Sigmoid colon (tissue), 7 donors: ENCODE data around the gene TMPRSS5. TPM values are rescaled to one million over a fixed set of nuclear protein-coding genes. Genes with fewer than 3 reads are reported as not detected.
"Not testable (repeated sequence)": the region's sequence is repeated elsewhere in the genome, so short reads cannot be mapped to it uniquely, and the experiment has no call there.

Experiments
- DNase-seq: peaks from one replicate; pipeline ENCODE4 v3.0.0-alpha.2; 2019
- H3K27ac ChIP-seq, 4 donors: fragments of 200-600 bp; sonication (generic); one replicate each; pipeline ENCODE4 v1.5.1; 2016 to 2019; ENCODE audit warnings: mild to moderate bottlenecking in 1 of 4
- H3K27me3 ChIP-seq, 3 donors: fragments of 200-600 bp; sonication (generic); one replicate each; pipeline ENCODE4 v1.5.1; 2019; ENCODE audit warnings: mild to moderate bottlenecking in 1 of 3
- H3K36me3 ChIP-seq, 4 donors: fragments of 200-600 bp; sonication (generic); one replicate each; pipeline ENCODE4 v1.5.1; 2016 to 2019
- H3K4me1 ChIP-seq, 4 donors: fragments of 200-600 bp; sonication (generic); one replicate each; pipeline ENCODE4 v1.5.1; 2017 to 2019
- H3K4me3 ChIP-seq, 4 donors: fragments of 200-600 bp; sonication (generic); one replicate each; pipeline ENCODE4 v1.5.1; 2017 to 2019; ENCODE audit warnings: mild to moderate bottlenecking in 2 of 4, moderate library complexity in 1 of 4
- H3K9me3 ChIP-seq, 4 donors: fragments of 200-600 bp in 3 of 4; sonication (generic) in 3 of 4; one replicate each; pipeline versions ENCODE4 v1.5.1 to v1.6.1; 2013 to 2019
- EP300 ChIP-seq, 4 donors: sonication (generic); formaldehyde crosslinking; IDR thresholded peaks; one replicate each; pipeline ENCODE4 v1.6.1; 2017; ENCODE audit warnings: antibody characterized with exemption in 4 of 4
- POLR2A ChIP-seq, 2 donors: fragments of 450-650 bp; IDR thresholded peaks; one replicate each; pipeline ENCODE4 v1.6.1; 2016; ENCODE audit warnings: antibody characterized with exemption in 2 of 2, mild to moderate bottlenecking in 2 of 2, moderate library complexity in 2 of 2
- POLR2AphosphoS5 ChIP-seq, 4 donors: sonication (generic); formaldehyde crosslinking; IDR thresholded peaks; one replicate each; pipeline ENCODE4 v1.6.1; 2017; ENCODE audit warnings: antibody characterized with exemption in 4 of 4
- WGBS, 2 donors: extraction: QIAGEN DNeasy Blood & Tissue Kit; methylation state at CpG; one replicate each; pipeline ENCODE4 v1.1.7; 2013; 5-methylcytosine and 5-hydroxymethylcytosine counted together
- intact Hi-C: fragments of 100-400 bp; cut with DNase I; formaldehyde crosslinking; loops from one replicate; pipeline ENCODE4 v1.15.1; 2023
- polyA plus RNA-seq, 3 donors: library from polyadenylated mRNA; stranded (reverse); fragments of 200-250 nt; gene quantifications; one replicate each; pipeline ENCODE4 v1.2.3, GENCODE V29; 2013
- total RNA-seq, 4 donors: library from RNA; depleted of rRNA; stranded (reverse); fragments of >200 nt; gene quantifications; one replicate each; pipeline ENCODE4 v1.1.0, GENCODE V29; 2016
- TF ChIP-seq, protein P1 (sequence below), 4 experiments: fragments of 450-650 bp in 3 of 4; fragments of 200-600 bp in 1 of 4; IDR thresholded peaks; one replicate each; pipeline ENCODE4 v1.5.1; 2016 to 2019; ENCODE audit warnings: antibody characterized with exemption in 4 of 4, mild to moderate bottlenecking in 3 of 4, moderate library complexity in 2 of 4
- donor health status: healthy with polysubstance abuse.
- donor health status: Bipolar disorder and iron deficiency.
- donor health status: healthy.

TMPRSS5 gene
- total and polyA plus RNA-seq, 7 donors = 0.28 to 1.4 (median 0.54) TPM; not detected in 2

DNA sequence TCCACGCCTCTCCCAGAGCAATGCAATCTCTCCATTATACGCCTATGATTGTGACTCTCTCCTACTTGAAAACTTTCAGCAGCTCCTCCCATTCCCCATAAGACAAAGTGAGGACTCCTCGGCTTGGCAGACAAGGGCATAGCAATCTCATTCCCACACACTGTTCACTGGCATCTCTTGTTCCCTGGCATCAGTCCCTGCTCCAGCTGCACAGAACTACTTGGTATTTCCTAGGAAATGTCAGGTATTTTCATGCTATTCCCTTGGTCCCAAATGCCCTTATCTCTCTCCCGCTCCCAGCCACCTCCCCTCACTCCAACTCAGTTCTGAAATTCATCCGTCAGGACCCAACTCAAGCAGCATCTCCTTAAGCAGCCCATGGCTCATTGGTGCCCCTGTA is 28.4 kb downstream of the TMPRSS5 start:
- DNase-seq = no peak
- TF ChIP-seq EP300 (IDR thresholded peaks at IDR 0.05) = no peak
- WGBS, 2 donors = 82 to 93% methylated on average over 5 of the region's 5 CpGs
- intact Hi-C loops = no loop called here
- Histone ChIP-seq H3K27ac (no peak overlapping the region), H3K4me1 (peaks cover 0 to 17% (median 13%) of the 10 kb centered on the region in 4 donors), H3K36me3 (no peaks in the 10 kb centered on the region), H3K27me3 (no peaks in the 10 kb centered on the region), H3K9me3 (no peaks in the 10 kb centered on the region), H3K4me3 (no peak overlapping the region)

DNA sequence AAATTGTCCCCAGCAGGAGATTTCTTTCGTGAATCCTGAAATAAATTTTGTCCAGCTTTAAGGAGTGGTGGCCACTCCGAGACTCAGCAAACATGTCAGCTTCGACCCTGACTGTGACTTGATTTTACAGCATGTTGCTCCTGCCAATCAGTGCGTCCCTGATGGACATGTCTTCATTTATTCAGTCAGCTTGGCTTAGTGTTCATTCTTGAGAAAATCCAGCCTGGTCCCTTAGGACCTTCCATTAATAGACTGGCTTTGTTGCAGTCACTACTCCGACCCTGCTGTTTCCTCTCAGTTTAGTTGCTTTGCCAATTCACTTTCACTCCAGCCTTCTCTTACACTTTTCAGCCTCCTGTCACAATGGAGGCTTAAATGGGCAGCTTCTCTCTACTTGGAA is 30.5 kb downstream of the TMPRSS5 start:
- Histone ChIP-seq H3K4me3 (no peak overlapping the region), H3K9me3 (no peaks in the 10 kb centered on the region), H3K27me3 (no peaks in the 10 kb centered on the region), H3K36me3 (no peaks in the 10 kb centered on the region), H3K4me1 (no peaks in the 10 kb centered on the region), H3K27ac (no peak overlapping the region)
- 76 to 85% methylated on average over 5 of the region's 5 CpGs for WGBS, 2 donors
- intact Hi-C loops = no loop called here
- no peak for DNase-seq
- TF ChIP-seq, protein P1, sequence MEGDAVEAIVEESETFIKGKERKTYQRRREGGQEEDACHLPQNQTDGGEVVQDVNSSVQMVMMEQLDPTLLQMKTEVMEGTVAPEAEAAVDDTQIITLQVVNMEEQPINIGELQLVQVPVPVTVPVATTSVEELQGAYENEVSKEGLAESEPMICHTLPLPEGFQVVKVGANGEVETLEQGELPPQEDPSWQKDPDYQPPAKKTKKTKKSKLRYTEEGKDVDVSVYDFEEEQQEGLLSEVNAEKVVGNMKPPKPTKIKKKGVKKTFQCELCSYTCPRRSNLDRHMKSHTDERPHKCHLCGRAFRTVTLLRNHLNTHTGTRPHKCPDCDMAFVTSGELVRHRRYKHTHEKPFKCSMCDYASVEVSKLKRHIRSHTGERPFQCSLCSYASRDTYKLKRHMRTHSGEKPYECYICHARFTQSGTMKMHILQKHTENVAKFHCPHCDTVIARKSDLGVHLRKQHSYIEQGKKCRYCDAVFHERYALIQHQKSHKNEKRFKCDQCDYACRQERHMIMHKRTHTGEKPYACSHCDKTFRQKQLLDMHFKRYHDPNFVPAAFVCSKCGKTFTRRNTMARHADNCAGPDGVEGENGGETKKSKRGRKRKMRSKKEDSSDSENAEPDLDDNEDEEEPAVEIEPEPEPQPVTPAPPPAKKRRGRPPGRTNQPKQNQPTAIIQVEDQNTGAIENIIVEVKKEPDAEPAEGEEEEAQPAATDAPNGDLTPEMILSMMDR (IDR thresholded peaks at IDR 0.05) = no peak
- TF ChIP-seq EP300 (IDR thresholded peaks at IDR 0.05) (no peak), POLR2A (IDR thresholded peaks at IDR 0.05) (no peak), POLR2AphosphoS5 (IDR thresholded peaks at IDR 0.05) (no peak)

DNA sequence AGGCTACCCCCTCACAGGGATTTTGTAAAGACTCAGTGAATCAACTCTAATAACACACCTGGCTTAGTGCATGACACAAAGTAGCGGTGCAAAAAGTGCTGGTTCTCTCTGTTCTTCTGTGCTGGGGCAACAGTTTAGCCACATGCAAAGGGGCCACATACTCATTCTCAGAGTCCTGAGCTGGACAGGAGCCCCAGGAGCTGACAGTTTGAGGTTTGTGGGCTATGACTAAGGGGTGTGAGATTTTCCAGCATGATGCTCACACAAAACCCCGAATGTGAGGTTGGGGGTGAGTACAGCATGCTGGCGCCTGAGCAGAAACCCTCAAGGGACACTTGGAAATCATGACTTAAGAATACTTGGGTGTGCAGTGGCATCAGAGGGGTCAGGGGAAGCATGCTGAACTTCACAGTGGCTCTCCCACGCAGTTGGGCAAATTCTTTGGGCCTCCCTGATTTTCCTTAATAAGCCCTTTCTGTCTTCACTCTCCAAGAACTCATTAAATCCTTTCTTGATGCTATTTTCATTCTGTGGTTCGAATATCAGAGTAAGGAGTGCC is 31.0 kb downstream of the TMPRSS5 start:
- Histone ChIP-seq H3K27me3 (no peaks in the 10 kb centered on the region), H3K4me3 (no peak overlapping the region), H3K9me3 (no peaks in the 10 kb centered on the region), H3K27ac (no peak overlapping the region), H3K36me3 (no peaks in the 10 kb centered on the region), H3K4me1 (no peaks in the 10 kb centered on the region)
- intact Hi-C loops = no loop called here
- WGBS, 2 donors = 77 to 84% methylated on average over 5 of the region's 5 CpGs
- no peak for DNase-seq
- TF ChIP-seq POLR2A (IDR thresholded peaks at IDR 0.05) (no peak), POLR2AphosphoS5 (IDR thresholded peaks at IDR 0.05) (no peak), EP300 (IDR thresholded peaks at IDR 0.05) (no peak)
- TF ChIP-seq, protein P1 (IDR thresholded peaks at IDR 0.05) = no peak

DNA sequence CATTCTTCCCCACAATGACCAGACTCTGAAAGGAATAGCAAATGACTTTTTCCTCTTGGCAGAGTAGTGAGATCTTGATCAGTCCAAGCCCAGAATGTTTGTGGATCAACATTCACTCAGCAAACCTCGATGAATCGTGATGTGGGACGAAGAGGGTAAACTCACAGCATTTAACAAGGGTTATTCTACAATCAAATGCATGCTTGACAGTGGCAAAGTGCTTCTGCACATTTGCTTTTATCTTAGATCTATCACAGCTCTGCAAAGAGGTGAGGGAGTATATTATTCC is 31.8 kb downstream of the TMPRSS5 start:
- H3K4me1 ChIP-seq = no peaks in the 10 kb centered on the region
- H3K36me3 ChIP-seq = no peaks in the 10 kb centered on the region
- H3K9me3 ChIP-seq = no peaks in the 10 kb centered on the region
- WGBS, 2 donors = 62 to 76% methylated on average over 3 of the region's 3 CpGs
- no peaks in the 10 kb centered on the region for H3K27me3 ChIP-seq
- no peak overlapping the region for H3K4me3 ChIP-seq
- TF ChIP-seq, protein P1 (IDR thresholded peaks at IDR 0.05) = no peak
- TF ChIP-seq EP300 (IDR thresholded peaks at IDR 0.05) (no peak), POLR2AphosphoS5 (IDR thresholded peaks at IDR 0.05) (no peak), POLR2A (IDR thresholded peaks at IDR 0.05) (no peak)
- DNase-seq = no peak
- intact Hi-C loops = no loop called here
- no peak overlapping the region for H3K27ac ChIP-seq

DNA sequence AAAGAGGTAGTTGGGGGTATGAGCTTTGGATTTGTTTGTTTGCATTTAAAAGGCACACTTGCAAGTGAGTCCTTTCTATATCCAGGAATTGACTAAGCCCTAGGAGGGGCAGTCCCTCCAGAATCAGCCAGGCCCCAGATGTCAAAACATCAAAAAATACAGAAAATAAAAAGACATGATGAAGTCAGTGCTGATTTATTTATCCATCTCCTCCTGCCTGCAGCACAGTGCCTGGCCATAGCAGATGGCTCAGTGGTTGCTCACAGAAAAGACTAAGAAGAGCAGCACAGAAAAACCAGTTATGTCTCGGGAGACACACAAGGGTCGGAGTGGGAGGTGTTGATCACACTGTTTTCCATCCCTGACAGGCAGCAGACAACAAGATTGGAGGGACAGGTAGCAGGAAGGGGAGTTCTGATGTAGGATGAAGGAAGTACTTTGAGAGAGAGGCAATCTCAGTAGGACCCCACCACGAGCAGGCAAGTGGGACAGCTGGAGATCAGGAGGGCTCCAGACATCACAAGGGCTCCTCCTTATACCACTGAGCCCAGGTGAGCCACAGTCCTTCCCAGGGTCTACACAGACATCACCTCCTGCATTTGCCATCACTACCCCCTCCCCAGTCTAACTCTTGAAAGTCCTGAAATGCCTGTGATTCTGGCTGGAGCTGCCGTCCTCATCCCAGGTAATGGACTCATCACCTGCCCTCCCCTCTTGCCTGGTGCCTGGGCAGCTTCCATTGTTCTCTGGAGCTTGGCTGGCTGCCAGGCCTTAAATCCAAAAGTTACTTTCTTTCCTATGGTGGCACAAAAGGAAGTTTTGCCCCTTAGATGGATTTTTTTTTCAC is 32.3 kb downstream of the TMPRSS5 start:
- no peaks in the 10 kb centered on the region for H3K36me3 ChIP-seq
- TF ChIP-seq POLR2A (IDR thresholded peaks at IDR 0.05) (no peak), EP300 (IDR thresholded peaks at IDR 0.05) (no peak), POLR2AphosphoS5 (IDR thresholded peaks at IDR 0.05) (no peak)
- TF ChIP-seq, protein P1 (IDR thresholded peaks at IDR 0.05) = no peak
- no peaks in the 10 kb centered on the region for H3K27me3 ChIP-seq
- intact Hi-C loops = no loop called here
- H3K9me3 ChIP-seq = no peaks in the 10 kb centered on the region
- WGBS, 2 donors = 69 to 75% methylated on average over 4 of the region's 4 CpGs
- DNase-seq = no peak
- no peak overlapping the region for H3K27ac ChIP-seq
- H3K4me3 ChIP-seq = no peak overlapping the region
- peaks cover 0 to 4% (median 0%) of the 10 kb centered on the region in 4 donors for H3K4me1 ChIP-seq

DNA sequence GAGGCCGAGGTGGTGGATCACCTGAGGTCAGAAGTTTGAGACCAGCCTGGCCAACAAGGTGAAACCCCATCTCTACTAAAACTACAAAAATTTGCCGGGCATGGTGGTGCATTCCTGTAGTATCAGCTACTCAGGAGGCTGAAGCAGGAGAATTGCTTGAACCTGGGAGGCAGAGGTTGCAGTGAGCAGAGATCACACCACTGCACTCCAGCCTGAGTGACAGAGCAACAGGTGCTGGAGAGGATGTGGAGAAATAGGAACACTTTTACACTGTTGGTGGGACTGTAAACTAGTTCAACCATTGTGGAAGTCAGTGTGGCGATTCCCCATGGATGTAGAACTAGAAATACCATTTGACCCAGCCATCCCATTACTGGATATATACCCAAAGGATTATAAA is 34.2 kb downstream of the TMPRSS5 start:
- H3K27ac ChIP-seq, H3K27me3 ChIP-seq, intact Hi-C loops, H3K4me3 ChIP-seq, DNase-seq, H3K9me3 ChIP-seq, H3K4me1 ChIP-seq, H3K36me3 ChIP-seq: not testable (repeated sequence)
- WGBS, 2 donors = 90 to 92% methylated on average over 3 of the region's 3 CpGs
